ENCODE measurements around the gene ZFP3. TPM values are rescaled to one million over a fixed set of nuclear protein-coding genes. Genes with fewer than 3 reads are reported as not detected.
"Not testable (repeated sequence)": the region's sequence is repeated elsewhere in the genome, so short reads cannot be mapped to it uniquely, and the experiment has no call there.

ZFP3 gene
- total RNA-seq, 4 donors from 2014 or later, result 5.8 to 8.1 (median 6.6) TPM

GRCh38 chr17:5126719-5127488 lies 48.6 kb downstream of the ZFP3 start:
- H3K27me3 ChIP-seq, result peaks cover 27% of the 10 kb centered on the region
- TF ChIP-seq, protein P1, sequence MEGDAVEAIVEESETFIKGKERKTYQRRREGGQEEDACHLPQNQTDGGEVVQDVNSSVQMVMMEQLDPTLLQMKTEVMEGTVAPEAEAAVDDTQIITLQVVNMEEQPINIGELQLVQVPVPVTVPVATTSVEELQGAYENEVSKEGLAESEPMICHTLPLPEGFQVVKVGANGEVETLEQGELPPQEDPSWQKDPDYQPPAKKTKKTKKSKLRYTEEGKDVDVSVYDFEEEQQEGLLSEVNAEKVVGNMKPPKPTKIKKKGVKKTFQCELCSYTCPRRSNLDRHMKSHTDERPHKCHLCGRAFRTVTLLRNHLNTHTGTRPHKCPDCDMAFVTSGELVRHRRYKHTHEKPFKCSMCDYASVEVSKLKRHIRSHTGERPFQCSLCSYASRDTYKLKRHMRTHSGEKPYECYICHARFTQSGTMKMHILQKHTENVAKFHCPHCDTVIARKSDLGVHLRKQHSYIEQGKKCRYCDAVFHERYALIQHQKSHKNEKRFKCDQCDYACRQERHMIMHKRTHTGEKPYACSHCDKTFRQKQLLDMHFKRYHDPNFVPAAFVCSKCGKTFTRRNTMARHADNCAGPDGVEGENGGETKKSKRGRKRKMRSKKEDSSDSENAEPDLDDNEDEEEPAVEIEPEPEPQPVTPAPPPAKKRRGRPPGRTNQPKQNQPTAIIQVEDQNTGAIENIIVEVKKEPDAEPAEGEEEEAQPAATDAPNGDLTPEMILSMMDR (IDR thresholded peaks at IDR 0.05), result no peak
- TF ChIP-seq POLR2AphosphoS5 (IDR thresholded peaks at IDR 0.05) (no peak), POLR2A (IDR thresholded peaks at IDR 0.05) (no peak), EP300 (IDR thresholded peaks at IDR 0.05) (no peak)
- H3K9me3 ChIP-seq, result no peaks in the 10 kb centered on the region
- WGBS, 2 donors (ENCODE audit: low coverage in 1 of 2), result 80 to 84% methylated on average over 1 to 4 of the region's 17 CpGs
- H3K4me3 ChIP-seq, result no peak overlapping the region
- no peak for ATAC-seq
- no peaks in the 10 kb centered on the region for H3K36me3 ChIP-seq
- no peak overlapping the region for H3K27ac ChIP-seq
- peaks cover 0 to 16% (median 5%) of the 10 kb centered on the region in 3 donors for H3K4me1 ChIP-seq

DNA sequence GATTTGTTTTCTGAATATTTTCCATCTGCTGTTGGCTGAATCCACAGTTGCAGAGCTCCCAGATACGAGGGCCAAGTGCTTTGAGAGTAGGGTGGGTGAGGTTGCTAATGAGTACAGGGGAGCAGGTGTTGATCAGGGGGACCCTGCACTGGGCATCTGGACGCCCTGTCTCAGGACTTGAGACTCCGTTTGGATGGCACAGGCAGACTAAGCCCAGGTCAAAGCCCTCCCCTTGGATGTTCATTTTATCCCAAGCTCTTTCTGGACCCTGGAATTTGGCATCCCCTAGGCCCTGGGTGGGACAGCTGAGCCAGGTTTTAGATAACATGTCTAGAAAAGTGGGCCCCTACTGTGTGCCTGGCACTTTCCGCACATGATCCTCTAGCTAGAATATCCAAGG lies 49.6 kb downstream of the ZFP3 start:
- H3K36me3 ChIP-seq, result no peaks in the 10 kb centered on the region
- no peak overlapping the region for H3K27ac ChIP-seq
- no peaks in the 10 kb centered on the region for H3K9me3 ChIP-seq
- WGBS, 2 donors (ENCODE audit: low coverage in 1 of 2), result 80 to 83% methylated on average over 1 to 2 of the region's 4 CpGs
- H3K4me1 ChIP-seq, result peaks cover 0 to 7% (median 0%) of the 10 kb centered on the region in 3 donors
- ATAC-seq, result no peak
- TF ChIP-seq POLR2AphosphoS5 (IDR thresholded peaks at IDR 0.05), result no peak
- TF ChIP-seq EP300 (IDR thresholded peaks at IDR 0.05), result no peak
- TF ChIP-seq, protein P1 (IDR thresholded peaks at IDR 0.05), result no peak
- no peak for TF ChIP-seq POLR2A (IDR thresholded peaks at IDR 0.05)
- peaks cover 19% of the 10 kb centered on the region for H3K27me3 ChIP-seq
- no peak overlapping the region for H3K4me3 ChIP-seq

- H3K4me1 ChIP-seq, ATAC-seq, H3K9me3 ChIP-seq, H3K4me3 ChIP-seq, H3K36me3 ChIP-seq, H3K27ac ChIP-seq: not testable (repeated sequence)
- WGBS, 2 donors (ENCODE audit: low coverage in 1 of 2), result 59 to 66% methylated on average over 3 to 8 of the region's 8 CpGs
- H3K27me3 ChIP-seq, result peaks cover 14% of the 10 kb centered on the region
Observed at GRCh38 chr17:5128387-5128786, 50.1 kb downstream of the ZFP3 start.

DNA sequence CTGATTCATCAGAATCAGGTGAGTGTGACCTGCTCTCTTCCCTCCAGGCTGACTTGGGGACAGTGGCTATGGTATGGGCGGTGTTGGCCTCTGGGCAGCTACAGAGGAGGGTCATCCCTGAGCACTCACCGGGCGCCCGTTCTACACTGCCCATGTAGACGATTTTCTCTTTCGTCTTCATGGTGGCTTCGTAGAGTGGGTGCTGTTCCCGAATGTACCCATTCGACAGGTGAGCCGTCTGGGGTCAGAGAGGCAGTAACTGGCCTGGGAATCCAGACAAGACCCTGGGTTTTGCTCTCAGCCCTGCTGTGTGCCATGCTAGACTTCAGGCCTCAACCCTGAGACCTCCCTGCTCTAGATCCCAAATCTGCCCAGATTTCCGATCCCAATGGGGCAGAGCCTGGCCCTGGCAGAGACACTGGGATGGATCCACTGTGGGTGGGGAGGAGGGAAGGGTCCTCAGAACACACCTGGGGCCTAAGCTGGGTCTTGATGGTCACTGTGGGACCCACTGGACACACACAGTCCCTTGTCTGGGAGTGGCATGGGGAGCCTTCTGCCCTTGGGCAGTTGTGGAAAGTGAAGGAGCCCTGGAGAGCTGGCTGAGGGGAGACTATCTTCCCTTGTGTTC lies 50.8 kb downstream of the ZFP3 start:
- H3K27ac ChIP-seq, result no peak overlapping the region
- ATAC-seq, result no peak
- H3K9me3 ChIP-seq, result no peaks in the 10 kb centered on the region
- no peaks in the 10 kb centered on the region for H3K36me3 ChIP-seq
- WGBS, 2 donors (ENCODE audit: low coverage in 1 of 2), result 100% methylated on average over 1 of the region's 11 CpGs; no CpG with 5 or more reads in 1 of the 2 donors
- H3K4me1 ChIP-seq, result no peaks in the 10 kb centered on the region
- TF ChIP-seq, protein P1 (IDR thresholded peaks at IDR 0.05), result no peak
- TF ChIP-seq POLR2AphosphoS5 (IDR thresholded peaks at IDR 0.05) (no peak), EP300 (IDR thresholded peaks at IDR 0.05) (no peak), POLR2A (IDR thresholded peaks at IDR 0.05) (no peak)
- H3K4me3 ChIP-seq, result no peak overlapping the region
- peaks cover 8% of the 10 kb centered on the region for H3K27me3 ChIP-seq

GRCh38 chr17:5129770-5130169 lies 51.5 kb downstream of the ZFP3 start:
- not testable (repeated sequence) for ATAC-seq, H3K4me1 ChIP-seq, H3K36me3 ChIP-seq, H3K9me3 ChIP-seq, H3K27me3 ChIP-seq, H3K27ac ChIP-seq, H3K4me3 ChIP-seq
- 81 to 94% methylated on average over 3 of the region's 8 CpGs for WGBS, 2 donors (ENCODE audit: low coverage in 1 of 2)

DNA sequence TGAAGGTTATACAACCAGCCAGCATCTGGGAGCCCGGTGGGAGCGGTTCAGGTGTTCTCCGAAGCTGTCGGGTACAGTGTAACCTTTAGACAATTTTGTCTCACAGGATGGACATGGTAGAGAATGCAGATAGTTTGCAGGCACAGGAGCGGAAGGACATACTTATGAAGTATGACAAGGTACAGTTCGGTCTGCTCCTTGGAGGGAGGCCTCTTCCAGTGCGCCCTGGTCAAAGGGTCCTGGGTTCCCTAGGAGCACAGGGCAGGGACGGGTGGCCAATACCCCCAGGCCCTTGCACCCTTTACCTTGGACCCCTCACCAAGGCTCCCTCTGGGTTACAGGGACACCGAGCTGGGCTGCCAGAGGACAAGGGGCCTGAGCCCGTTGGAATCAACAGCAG lies 52.0 kb downstream of the ZFP3 start:
- not testable (repeated sequence) for H3K27ac ChIP-seq, H3K4me1 ChIP-seq, H3K27me3 ChIP-seq, H3K9me3 ChIP-seq, H3K36me3 ChIP-seq, H3K4me3 ChIP-seq, ATAC-seq
- WGBS, 2 donors (ENCODE audit: low coverage in 1 of 2), result no CpG with 5 or more reads among the region's 10 CpGs

GRCh38 chr17:5130687-5131086 lies 52.4 kb downstream of the ZFP3 start:
- not testable (repeated sequence) for H3K4me1 ChIP-seq, H3K36me3 ChIP-seq, H3K4me3 ChIP-seq, ATAC-seq, H3K27me3 ChIP-seq, H3K9me3 ChIP-seq, H3K27ac ChIP-seq
- 82% methylated on average over 2 of the region's 5 CpGs; no CpG with 5 or more reads in 1 of the 2 donors for WGBS, 2 donors (ENCODE audit: low coverage in 1 of 2)
